Epidermal melanocyte (primary cell): ENCODE measurements around the gene CSNK2B.

Experiments used
- DNase-seq: peaks from one replicate; pipeline ENCODE4 v3.0.0; 2011; ENCODE audit warnings: low spot score; ENCODE audit not compliant: insufficient read length

Gene CSNK2B

DNA sequence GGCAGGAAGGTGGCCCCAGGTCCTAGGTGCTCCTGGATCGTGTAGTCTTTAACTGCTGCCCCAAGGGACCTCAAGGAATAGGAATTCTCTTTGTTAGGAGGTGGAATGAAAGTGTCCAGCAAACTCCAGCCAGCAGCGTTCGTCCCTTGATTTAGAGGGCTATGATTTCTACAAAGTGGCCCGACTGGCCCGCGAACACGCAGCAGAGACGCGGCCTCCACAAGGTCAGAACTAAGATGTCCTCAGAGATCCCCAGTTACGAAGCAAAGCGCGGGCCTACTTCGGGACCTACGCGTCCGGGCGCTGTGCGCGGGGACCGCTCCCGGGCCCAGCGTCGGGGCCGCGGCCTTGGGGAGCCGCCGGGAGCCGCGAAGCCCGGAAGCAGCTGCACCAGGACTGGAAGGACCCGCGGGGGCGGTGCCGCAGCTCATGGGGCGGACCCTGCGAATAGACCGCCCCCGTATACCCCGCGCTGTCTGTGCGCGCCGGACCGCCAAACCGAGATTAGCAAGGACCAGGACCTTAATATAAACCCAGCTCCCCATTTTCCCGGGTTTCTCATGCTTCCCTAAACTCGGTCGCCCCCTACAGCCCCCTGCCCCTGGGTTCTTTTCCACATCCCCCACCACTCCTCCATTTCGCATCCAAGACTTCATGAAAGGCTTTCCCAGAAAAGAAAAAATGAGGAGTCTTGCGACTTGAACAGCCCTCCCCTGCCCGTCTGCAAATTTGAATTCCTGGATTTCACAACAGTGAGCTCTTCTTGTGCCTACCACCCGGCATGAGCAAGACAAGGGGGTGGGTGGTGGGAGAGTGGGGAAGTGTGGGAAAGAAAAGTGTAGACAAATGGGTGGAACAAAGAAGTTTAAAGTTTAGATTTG is 5.3 kb upstream of the CSNK2B start, which contains the start of gene C6orf47:
Gene C6orf47 (minus strand): TSS at position 398 of the 881 bp plus-strand sequence. CDS start 831 bp downstream, outside the sequence.
- peak; percentile 88 for DNase-seq

DNA sequence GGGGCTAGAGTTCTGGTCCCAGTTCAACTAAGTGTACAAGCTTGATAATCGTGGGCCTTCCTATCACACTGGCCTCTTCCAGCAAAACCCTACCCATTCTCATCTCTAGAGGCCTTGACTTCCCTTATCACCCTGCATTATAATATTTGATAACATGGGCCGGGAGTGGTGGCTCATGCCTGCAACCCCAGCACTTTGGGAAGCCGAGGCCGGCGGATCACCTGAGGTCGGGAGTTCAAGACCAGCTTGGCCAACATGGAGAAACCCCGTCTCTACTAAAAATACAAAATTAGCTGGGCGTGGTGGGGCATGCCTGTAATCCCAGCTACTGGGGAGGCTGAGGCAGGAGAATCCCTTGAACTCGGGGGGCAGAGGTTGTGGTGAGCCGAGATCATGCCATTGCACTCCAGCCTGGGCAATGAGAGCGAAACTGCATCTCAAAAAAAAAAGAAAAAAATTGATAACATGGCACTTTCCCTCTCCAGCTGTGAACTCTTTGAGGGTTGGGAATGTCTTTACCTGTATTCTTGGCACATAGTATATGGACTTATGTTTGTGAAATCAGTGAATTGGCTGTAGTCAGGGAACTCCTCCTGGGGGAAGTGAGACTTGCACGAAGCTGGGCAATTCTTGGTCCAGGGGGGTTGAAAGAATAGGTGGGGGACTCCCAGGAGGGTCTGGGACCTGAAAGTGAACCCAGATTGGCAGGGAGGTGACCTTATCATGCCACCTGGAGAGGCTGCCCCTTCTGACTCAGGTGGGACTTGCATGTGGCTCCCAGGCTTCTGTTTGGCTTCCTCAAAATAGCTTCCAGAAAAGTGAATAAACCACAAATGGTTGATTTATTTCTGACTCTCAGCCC is 4.4 kb upstream of the CSNK2B start:
- DNase-seq, result no peak

DNA sequence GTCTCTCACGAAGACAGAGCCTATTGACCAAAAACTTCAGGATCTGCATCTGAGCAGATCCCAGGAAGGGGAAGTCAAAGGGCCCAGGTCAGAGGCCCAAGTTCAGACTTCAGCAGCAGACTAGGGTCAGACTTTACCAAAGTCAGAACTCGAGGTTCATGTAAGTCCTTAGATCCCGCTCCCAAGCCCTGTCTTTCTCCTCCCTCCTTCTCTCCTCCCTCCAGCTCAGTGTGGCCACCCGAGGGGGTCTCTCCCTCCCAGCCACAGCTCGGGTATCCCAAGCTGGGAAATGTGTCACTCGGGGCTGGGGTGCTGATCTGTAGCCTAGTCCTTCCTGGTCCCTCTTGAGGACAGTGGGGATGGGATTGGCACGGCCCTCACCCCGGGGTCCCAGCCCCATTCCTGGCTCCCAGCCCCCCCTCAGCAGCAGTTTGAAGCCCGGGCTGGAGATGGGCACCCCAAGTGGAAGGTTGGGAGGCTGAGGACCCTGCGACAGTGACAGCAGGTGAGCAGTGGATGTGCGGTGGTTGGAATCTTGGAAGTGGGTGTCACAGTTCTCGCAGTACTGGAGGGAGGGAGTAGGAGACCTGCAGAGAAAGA is 3.7 kb upstream of the CSNK2B start:
- no peak for DNase-seq

GRCh38 chr6:31663126-31663960 is 2.5 kb upstream of the CSNK2B start:
- no peak for DNase-seq

- no peak for DNase-seq
These were observed 1.7 kb upstream of the CSNK2B start for GRCh38 chr6:31663961-31664789.

DNA sequence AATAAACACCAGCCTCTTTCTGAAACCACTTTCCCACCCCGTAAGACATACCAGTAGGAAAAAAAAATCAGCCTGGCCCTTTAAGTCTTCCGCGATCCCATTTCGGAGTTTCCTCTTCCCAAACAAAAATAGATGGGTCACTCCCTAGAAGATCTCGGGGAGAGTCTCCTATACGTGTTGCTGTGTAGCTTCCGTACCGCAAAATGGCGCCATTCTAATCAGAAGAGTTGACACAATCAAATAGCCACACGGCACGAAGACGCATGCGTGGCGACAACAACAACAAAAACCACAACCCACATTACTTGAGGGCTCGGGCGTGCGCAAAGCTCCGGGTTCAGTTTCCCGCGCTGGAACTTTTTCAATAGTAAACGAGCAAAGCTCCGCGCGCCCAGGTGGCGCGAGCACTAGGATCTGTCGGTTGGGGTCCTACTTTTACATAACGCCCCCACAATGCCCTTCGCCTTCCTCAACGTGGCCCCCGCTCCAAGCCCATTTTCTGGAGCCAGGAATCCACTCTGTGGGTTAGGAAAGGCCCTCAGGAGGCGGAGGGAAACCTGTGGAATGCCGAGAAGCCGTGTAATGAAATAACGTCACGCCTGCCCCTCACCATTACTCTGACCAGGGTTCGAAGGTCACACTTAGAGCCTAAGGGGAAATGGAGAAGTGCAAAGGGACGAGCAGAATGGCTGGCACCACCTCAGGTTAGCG is 935 bp upstream of the CSNK2B start, which contains the start of gene GPANK1:
Gene GPANK1 (minus strand): TSS at position 208 of the 711 bp plus-strand sequence. CDS start 519 bp downstream, outside the sequence.
- DNase-seq, result peak; percentile 90

DNA sequence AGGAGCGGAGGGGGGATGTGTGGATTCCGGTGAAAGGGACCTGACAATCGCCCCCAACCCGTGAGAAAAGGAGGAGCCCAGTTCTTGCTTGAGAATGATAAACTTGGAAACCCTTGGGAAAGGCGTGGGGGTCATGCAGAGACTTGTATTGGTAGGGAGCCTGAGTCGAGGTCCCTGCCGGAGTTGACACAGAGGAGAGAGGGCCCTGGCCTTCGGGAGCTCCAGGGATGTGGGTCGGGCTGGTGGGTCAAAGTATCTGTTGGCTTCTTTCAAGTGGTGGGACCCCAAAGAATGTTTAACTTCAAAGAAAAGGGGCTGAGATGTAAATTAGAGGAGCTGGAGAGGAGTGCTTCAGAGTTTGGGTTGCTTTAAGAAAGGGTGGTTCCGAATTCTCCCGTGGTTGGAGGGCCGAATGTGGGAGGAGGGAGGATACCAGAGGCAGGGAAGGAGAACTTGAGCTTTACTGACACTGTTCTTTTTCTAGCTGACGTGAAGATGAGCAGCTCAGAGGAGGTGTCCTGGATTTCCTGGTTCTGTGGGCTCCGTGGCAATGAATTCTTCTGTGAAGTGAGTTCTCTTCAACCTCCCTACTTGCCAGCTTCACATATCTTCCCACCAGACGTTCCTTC is 571 bp downstream of the CSNK2B start:
- DNase-seq, result no peak

GRCh38 chr6:31669676-31670075 is 3.8 kb downstream of the CSNK2B start, which contains the start of gene LY6G5B:
LY6G5B (plus strand) TSS chr6:31669976; CDS start chr6:31670951, 975 bp downstream.
- no peak for DNase-seq

GRCh38 chr6:31676322-31676903 is 10.5 kb downstream of the CSNK2B start:
- no peak for DNase-seq

DNA sequence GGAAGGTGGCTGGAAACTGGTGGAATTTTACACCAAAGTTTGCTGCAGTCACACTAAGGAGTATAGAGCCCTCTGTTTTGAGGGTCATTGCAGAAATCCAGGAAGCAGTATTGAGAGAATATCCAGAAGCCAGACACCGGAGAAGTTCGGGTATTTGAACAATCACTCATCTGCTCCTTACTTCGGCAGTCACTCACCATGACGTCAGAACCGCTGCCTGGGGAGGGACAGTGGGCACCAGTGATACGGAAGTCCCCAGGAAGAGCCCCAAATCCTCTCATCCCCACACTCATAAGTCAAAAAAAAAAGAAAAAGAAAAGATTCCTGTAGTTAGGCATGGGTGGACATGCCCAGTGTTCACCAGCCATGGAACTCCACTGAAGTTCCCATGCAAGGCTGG is 11.0 kb downstream of the CSNK2B start:
- DNase-seq, result no peak

DNA sequence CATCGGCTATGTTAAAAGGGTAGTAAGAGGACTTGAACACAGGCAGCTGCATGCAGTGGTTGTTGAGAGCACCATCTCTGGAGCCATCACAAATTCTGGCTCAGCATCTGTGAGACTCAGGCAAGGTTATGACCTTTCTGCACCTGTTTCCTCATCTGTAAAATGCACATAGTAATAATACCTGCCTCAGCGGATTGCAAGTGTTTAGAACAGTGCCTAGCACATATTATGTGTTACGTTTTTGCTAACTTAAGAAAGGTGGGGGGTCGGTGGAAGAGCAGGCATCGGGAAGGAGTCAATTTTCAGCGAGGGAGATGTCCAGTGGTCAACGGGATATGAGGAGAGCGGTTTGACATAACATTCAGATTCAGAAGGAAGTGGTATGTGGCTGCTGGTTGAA is 12.1 kb downstream of the CSNK2B start:
- no peak for DNase-seq

GRCh38 chr6:31680226-31681134 is 14.6 kb downstream of the CSNK2B start, which contains the start of gene LY6G5C:
LY6G5C (minus strand) TSS chr6:31681067; CDS start chr6:31680373, 694 bp downstream.
- DNase-seq, result peak; percentile 81

DNA sequence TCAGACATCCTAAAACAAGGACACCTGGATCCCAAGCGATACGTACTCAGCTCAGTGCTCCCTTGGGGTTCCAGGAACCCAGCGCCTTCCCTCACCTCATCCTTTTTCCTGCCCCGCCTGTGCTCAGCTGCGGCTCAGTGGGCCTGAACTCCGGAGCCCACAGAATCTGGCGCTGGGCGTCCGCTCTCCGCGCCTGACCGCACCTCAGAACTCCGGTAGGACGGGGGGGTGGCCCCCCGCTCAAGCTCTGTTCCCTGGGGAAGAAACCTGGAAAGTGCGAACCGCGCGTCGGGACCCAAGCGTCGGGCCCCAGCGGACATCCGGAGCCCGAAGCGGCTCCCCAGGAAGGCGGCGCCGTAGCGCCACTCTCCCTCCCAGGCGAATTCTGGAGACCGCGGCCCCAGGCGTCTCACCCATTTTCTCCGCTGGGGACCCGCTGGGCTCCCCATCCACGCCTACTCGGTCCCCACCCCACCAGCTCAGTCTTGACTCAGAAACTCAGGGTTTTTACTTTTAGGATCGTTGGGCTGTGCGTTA is 15.3 kb downstream of the CSNK2B start:
- peak; percentile 22 for DNase-seq

DNA sequence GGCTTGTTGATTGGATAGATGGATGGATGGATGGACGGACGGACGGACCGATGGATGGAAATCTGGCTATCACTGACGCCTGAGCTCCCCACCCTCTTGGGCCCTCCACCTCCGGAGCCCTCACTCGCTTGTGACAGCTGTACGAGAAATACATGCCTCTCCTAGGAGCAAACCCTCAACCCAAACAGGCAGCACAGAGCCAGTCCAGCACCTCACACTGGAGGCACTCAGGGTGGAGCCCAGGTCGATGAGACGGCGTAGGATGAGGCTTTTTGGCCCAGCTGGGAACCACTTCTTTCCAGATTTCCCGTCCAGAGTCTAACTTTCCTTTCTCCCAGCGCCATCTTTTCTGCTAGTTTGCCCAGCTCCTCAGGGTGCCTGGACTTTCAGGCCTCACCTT is 17.7 kb downstream of the CSNK2B start:
- no peak for DNase-seq

GRCh38 chr6:31686483-31686882 is 20.6 kb downstream of the CSNK2B start:
- no peak for DNase-seq

DNA sequence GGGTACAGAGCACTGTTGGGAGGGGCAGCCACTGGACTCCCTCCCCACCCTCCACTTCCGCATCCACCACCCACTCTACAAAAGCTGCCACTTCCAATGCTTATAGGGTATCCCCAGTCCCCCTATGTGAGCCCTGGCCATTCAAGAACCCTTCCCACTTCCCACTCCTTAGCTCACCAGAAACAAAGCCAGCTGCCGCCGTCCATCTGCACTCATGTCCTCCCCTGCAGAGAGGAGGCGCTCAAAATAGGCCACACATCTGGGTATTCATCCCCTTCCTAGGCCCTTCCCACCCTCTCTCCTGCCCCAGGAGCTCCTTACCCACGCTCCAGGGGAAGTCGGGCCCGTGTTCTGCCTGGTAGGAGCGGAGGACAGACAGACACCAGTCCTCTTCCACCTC is 21.4 kb downstream of the CSNK2B start:
- DNase-seq, result no peak
